Left lung (tissue), 10 donors: ENCODE data around the gene CNPY1. TPM values are rescaled to one million over a fixed set of nuclear protein-coding genes. Genes with fewer than 3 reads are reported as not detected.

ENCODE experiments used
- ATAC-seq: fragments of 200-7000 bp; cut with Tn5 transposase; one replicate; pipeline ENCODE4 v1.9.1; 2020; ENCODE audit warnings: moderate library complexity
- DNase-seq, 4 donors: peaks; one replicate each; pipeline ENCODE4 v3.0.0-alpha.2; 2013 to 2020
- H3K27ac ChIP-seq, 2 donors: fragments of 200-600 bp; sonication (generic) in 1 of 2; one replicate each; pipeline versions ENCODE4 v1.5.0 to v1.8.0; 2020 to 2021
- H3K27me3 ChIP-seq, 2 donors: fragments of 200-600 bp; sonication (generic) in 1 of 2; one replicate each; pipeline versions ENCODE4 v1.5.0 to v1.8.0; 2020 to 2021
- H3K36me3 ChIP-seq, 2 donors: fragments of 200-600 bp; sonication (generic) in 1 of 2; one replicate each; pipeline versions ENCODE4 v1.5.0 to v1.8.0; 2020 to 2021
- H3K4me1 ChIP-seq, 2 donors: fragments of 200-600 bp; one replicate each; pipeline ENCODE4 v1.8.0; 2021
- H3K4me3 ChIP-seq, 2 donors: fragments of 200-600 bp; sonication (generic) in 1 of 2; one replicate each; pipeline versions ENCODE4 v1.5.0 to v1.8.0; 2020 to 2021; ENCODE audit warnings: mild to moderate bottlenecking in 1 of 2
- H3K9me3 ChIP-seq, 2 donors: fragments of 200-600 bp; sonication (generic) in 1 of 2; one replicate each; pipeline versions ENCODE4 v1.5.0 to v1.8.0; 2020 to 2021
- CTCF ChIP-seq, 2 donors: fragments of 200-600 bp; sonication (generic) in 1 of 2; IDR thresholded peaks; one replicate each; pipeline versions ENCODE4 v1.5.0 to v1.8.0; 2021; ENCODE audit warnings: antibody characterized with exemption in 2 of 2
- intact Hi-C, 2 donors: fragments of 100-400 bp; cut with DNase I; formaldehyde crosslinking; loops; one replicate each; pipeline versions ENCODE4 v1.11.2 to v1.14.2; 2022
- polyA plus RNA-seq, 6 donors: library from polyadenylated mRNA; unstranded; fragments of 120-200 nt; gene quantifications; one replicate each; pipeline ENCODE4 v1.2.1, GENCODE V29; 2013; ENCODE audit not compliant: insufficient read length in 6 of 6
- total RNA-seq, 2 donors: library from RNA; stranded (reverse); fragmentation: NEBNext Ultra II Directional; extraction: Animal tissue kit (Norgen Biotek cat#: 25700); gene quantifications; one replicate each; pipeline ENCODE4 v1.2.1, GENCODE V29; 2021
- donor health status: DM: no; HTN: yes; CAD: no.
- donor health status: DM: no; HTN: no; CAD: no.

Gene CNPY1
- total and polyA plus RNA-seq, 8 donors: not detected

GRCh38 chr7:155586843-155587440 is 40.6 kb upstream of the CNPY1 start:
- Histone ChIP-seq H3K27ac (no peak overlapping the region), H3K9me3 (no peaks in the 10 kb centered on the region), H3K4me1 (peaks cover 4 to 32% of the 10 kb centered on the region in 2 donors), H3K27me3 (peaks cover 0 to 27% of the 10 kb centered on the region in 2 donors), H3K36me3 (no peaks in the 10 kb centered on the region), H3K4me3 (no peak overlapping the region)
- ATAC-seq (no peak), DNase-seq (no peak)
- TF ChIP-seq CTCF (IDR thresholded peaks at IDR 0.05): no peak
- intact Hi-C loops: no loop called here

GRCh38 chr7:155585951-155586350 is 39.6 kb upstream of the CNPY1 start:
- ATAC-seq (no peak), DNase-seq (no peak)
- no peak overlapping the region for H3K4me3 ChIP-seq
- no peaks in the 10 kb centered on the region for H3K36me3 ChIP-seq
- TF ChIP-seq CTCF (IDR thresholded peaks at IDR 0.05): no peak
- peaks cover 4 to 25% of the 10 kb centered on the region in 2 donors for H3K4me1 ChIP-seq
- no peak overlapping the region for H3K27ac ChIP-seq
- H3K27me3 ChIP-seq: peaks cover 0 to 19% of the 10 kb centered on the region in 2 donors
- H3K9me3 ChIP-seq: no peaks in the 10 kb centered on the region
- intact Hi-C loops: no loop called here

GRCh38 chr7:155585532-155585895 is 39.2 kb upstream of the CNPY1 start:
- H3K36me3 ChIP-seq: no peaks in the 10 kb centered on the region
- H3K27ac ChIP-seq: no peak overlapping the region
- no peak overlapping the region for H3K4me3 ChIP-seq
- ATAC-seq (no peak), DNase-seq (no peak)
- H3K9me3 ChIP-seq: no peaks in the 10 kb centered on the region
- peaks cover 0 to 15% of the 10 kb centered on the region in 2 donors for H3K27me3 ChIP-seq
- H3K4me1 ChIP-seq: peaks cover under 1 to 20% of the 10 kb centered on the region in 2 donors
- intact Hi-C loops: no loop called here
- TF ChIP-seq CTCF (IDR thresholded peaks at IDR 0.05): no peak

GRCh38 chr7:155584763-155585531 is 38.6 kb upstream of the CNPY1 start:
- DNase-seq (peak in 1 of 4 donors; percentile 28), ATAC-seq (peak; percentile 24)
- intact Hi-C loops: no loop called here
- H3K27ac ChIP-seq: no peak overlapping the region
- H3K36me3 ChIP-seq: no peaks in the 10 kb centered on the region
- H3K4me3 ChIP-seq: no peak overlapping the region
- H3K4me1 ChIP-seq: peaks cover 0 to 15% of the 10 kb centered on the region in 2 donors
- no peaks in the 10 kb centered on the region for H3K9me3 ChIP-seq
- peaks cover 0 to 12% of the 10 kb centered on the region in 2 donors for H3K27me3 ChIP-seq
- TF ChIP-seq CTCF (IDR thresholded peaks at IDR 0.05): no peak

- H3K4me3 ChIP-seq: no peak overlapping the region
- H3K9me3 ChIP-seq: no peaks in the 10 kb centered on the region
- DNase-seq: peak in 1 of 4 donors; percentile 8
- H3K36me3 ChIP-seq: no peaks in the 10 kb centered on the region
- ATAC-seq: no peak
- intact Hi-C loops: no loop called here
- peaks cover 0 to 11% of the 10 kb centered on the region in 2 donors for H3K4me1 ChIP-seq
- peaks cover 0 to 8% of the 10 kb centered on the region in 2 donors for H3K27me3 ChIP-seq
- TF ChIP-seq CTCF (IDR thresholded peaks at IDR 0.05): no peak
- no peak overlapping the region for H3K27ac ChIP-seq
Measured at GRCh38 chr7:155584261-155584660, 37.9 kb upstream of the CNPY1 start.
